ENCODE measurements around the gene KCNAB2.

Gene KCNAB2

DNA sequence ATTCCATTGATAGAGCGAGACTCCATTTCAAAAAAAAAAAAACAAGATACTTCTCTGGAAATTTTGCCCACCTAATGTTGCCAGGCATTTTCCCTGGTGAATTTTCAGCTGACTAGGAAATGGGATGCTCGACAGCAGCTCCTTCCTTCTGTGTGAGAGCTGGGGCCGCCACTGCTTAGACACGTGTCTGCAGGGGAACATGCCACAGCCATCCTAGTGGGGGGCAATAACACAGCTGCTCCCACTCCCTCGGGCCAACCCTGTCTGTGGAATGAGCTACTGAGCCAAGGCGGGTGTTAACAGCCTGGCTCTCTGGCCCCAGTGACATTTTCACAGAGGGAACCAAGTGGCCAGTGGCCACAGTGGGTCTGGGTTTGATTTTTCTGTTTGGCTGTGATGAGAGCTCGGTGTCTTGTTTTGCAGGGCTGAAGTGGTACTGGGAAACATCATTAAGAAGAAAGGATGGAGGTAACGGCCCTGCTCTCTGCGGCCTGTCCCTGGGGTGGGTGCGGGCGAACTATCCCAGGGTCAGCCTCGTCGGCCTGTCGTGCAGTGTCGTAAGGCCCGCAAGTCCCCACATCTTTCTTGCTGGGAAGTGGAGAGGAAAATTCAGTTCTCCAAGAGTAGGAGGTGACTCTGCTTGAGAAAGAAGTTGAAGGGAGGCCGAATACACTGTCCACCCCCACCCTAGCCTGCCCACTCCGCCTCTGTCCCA lies 39.2 kb downstream of the KCNAB2 start:
- FAIRE-seq = no peak

DNA sequence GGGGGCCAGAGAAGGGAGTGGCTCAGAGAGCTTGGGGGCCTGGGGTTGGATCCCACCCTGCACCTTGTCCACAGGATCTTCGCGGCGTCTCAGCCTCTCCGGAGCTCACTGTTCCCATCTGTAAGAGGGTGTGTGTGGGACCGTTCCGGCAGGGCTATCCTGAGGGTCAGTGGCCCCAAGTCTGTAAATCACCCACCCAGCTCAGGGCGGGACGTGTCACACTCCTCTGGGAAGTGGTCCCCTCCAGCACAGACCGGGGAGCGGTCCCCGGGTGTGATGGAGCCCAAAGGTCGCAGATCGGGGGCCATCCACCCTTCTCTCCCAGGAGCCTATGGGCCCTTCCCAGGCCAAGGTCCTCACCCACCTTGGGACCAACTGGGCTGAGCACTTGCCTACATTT lies 40.0 kb downstream of the KCNAB2 start:
- no peak for FAIRE-seq

DNA sequence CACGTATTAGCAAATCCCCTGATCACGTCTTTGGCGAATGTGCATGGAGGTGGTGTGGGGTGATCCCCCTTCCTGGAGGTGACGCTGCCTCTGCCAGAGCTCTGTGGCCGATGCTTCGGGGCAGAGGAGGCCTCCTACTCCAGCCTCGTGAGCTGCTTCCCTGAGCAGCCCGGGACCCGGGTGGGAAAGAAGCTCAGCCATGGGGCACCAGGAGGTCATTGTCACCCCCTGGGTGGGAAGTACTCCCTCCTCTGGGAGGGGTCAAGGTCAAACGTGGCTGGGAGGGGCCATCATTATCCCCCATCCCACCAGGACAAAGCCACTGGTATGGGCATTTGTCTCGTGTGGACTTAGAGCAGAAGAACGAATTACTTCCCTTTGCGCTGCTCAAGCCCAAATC lies 40.7 kb downstream of the KCNAB2 start:
- no peak for FAIRE-seq

DNA sequence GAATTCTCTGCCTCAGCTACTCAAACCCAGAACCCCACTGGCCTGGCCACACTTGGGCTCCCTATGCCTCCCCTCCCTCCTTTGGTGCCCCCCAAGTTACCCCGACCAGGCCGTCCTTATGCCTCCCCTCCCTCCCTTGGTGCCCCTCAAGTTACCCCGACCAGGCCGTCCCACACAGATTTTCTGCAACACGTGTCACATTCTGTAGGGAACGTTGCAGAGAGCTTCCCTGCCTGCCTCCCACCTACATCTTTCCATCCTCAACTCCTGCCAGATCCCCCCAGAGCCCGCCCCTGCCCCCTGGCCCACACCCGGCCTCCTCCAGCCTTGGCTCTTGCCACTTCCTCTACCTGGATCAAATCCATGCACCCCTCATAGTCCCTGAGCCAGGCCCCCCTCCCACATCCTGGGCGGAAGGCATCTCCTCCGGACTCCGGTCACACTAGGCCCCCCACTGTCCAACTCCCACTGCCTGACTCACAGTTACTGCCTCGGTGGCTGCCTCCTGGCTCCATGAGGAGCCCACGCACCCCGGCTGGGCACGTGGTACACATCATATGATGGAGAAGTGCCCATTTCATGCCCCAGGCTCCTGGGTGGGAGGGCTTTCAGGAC lies 41.2 kb downstream of the KCNAB2 start:
- FAIRE-seq = no peak

DNA sequence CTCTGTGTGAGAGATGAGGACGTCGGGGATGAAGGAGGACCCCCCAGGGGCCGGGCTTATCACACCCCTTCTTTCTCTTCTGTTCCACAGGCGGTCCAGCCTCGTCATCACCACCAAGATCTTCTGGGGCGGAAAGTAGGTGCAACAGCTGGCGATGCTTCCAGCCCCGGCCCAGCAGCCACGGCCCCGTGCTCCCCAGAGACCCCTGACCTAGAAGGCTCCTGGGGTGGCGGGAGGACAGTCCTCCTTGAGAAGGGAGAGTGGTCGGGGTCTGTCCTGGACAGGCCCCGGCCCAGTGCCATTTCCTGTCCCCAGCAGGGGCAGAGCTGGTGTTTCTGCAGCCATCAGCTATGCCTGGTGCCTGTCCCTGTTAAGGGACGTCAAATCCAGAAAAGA lies 41.7 kb downstream of the KCNAB2 start:
- no peak for FAIRE-seq

DNA sequence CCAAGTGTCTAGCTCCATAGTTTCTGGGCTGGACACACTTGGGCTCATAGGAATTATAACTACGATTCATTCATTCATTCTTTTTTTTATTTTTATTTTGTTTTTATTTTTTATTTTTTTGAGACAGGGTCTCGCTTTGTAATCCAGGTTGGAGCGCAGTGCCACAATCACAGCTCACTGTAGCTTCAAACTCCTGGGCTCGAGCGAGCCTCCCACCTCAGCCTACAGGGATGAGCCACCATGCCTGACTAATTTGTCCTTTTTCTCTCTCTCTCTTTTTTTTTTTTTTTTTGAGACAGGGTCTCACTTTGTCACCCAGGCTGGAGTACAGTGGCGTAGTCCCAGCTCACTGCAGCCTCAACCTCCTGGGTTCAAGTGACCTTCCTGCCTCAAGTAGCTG lies 42.3 kb downstream of the KCNAB2 start:
- FAIRE-seq = no peak

DNA sequence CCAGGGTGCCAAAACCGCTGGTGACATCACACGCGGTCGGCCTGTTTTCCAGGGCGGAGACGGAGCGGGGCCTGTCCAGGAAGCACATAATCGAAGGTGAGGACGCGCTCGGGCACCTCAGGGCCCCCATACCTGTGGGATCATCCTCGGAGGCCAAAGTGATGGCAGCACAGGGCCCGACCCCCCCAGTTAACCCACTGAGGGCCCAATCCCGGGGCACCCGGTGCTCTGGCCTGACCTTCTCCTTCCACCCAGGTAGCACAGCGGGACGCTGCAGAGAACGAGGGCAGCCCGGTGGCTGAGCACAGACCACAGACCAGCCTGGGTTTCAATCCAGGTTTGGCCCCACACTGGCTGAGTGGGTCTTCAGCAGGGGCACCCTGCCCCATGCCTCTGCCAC lies 43.3 kb downstream of the KCNAB2 start:
- FAIRE-seq = no peak

DNA sequence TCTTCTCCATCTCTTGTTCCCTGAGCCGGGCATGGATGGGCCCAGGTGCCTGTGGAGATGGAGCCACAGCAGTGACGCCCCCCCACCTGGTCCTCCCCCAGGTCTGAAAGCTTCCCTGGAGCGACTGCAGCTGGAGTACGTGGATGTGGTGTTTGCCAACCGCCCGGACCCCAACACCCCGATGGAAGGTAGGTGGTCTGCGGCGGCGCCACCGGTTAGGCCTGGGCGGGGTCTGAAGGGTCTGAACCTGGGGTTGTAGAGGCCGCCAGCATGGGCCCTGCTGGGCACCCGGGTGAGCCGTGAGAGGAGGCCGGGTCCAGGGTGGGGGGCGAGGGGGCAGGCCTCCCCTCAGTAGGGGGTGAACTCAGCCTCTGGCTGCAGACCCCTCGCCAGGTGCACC lies 44.6 kb downstream of the KCNAB2 start:
- FAIRE-seq = no peak

DNA sequence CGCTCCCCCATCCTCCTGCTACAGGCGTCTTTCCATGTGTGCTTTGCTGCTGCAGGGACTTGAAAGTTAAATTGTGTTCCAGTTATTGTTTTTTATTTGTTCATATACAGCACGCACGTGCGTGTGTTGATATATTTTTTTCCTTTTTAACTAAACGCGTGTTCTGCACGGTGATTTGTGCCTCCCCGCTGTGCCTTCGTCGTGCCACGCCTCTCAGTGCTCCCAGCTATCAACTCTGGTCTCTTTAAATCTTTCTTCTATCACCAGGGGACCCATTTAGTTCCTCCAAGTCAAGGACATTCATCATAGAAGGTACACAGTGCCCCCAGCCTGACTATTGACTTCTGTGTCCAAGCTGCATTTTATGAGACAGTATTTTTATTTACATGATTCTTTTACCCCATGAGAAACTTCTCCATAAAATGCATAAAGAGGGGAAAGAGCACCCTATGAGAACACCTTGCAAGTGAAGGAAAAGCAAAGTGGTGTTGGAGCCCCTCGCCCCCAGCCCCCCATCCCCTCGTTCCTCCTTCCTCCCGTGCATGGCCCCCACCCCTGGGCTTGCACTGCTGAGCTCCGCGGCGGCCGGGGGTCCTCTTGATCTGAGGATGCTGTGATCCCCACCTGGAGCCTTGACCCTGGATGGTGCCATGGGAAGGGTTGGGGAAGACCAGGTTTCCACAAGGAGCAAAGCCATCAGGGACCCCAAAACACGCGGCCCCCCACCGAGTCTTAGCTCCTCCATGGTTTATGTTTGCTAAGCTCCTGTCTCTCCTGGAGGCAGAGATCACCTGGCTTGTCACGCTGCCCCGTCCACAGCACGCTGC lies 45.5 kb downstream of the KCNAB2 start:
- no peak for FAIRE-seq

DNA sequence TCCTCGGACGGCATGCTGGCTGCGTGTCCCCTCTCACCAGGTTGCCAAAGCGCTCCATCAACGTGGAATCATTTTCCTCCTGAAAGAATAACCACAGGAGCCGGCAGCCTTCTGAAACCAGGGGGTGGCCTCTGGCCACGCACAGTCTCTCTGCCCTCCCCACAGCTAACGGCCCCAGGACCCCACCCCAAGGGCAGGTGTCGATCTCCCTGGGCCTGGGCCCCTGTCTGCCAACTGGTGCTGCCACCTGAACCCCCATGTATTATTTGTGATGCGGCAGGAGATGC lies 46.1 kb downstream of the KCNAB2 start:
- FAIRE-seq = no peak

DNA sequence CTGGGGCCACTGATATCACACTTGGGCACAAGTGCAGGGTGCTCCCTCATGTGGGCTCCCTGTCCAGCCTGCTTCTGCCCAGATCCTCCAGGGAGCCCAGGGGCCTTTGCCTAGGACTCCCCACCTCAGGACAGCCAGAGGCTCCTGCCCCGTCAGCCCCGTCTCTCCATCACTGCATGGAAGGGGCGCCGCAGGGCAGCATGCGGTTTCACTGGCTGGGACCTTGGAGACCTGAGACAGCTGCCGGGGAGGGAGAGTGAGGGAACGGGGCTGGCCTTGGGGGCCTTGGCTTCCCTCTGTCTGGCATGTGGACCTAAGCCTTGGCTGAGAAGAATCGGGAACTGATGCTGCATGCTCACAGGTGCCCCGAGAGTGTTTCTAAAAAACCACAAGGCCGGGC lies 46.5 kb downstream of the KCNAB2 start:
- no peak for FAIRE-seq

DNA sequence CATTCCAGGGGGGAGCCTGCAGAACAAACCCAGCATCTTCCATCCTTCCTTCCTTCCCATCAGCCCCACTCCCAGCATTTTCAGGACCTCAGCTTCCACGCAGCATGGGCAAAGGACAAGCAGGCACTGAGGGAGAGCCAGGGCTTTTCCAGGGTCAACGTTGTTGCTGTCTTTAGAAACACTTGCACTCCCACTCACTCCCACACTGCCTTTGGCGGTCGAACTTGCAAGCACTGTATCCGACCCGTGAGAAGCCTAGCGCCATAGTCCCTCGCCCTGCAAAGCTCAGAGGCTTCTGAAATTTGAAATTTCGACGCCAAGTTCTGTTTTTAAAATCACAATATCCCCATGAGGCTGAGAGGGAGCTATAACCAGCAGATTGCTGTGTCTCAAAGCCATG lies 47.4 kb downstream of the KCNAB2 start:
- FAIRE-seq = no peak

DNA sequence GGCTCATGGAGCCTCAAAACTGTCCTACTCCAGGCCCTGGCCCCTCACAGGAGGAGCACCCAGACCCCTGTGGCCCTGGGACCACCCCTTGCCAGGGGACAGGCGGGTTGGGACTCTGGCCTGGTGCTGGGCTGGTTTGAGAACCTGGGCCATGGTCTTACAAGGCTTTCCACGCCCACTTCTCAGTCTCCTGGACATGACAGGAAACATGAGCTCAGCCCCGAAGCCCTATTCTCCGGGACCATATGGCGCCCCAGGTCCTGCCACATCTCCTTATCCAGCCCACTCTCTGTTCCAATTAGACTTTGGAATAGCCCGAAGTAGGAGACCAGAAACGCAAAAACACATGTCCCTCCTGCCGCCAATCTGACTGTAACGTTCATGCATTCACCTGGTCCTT lies 47.9 kb downstream of the KCNAB2 start:
- no peak for FAIRE-seq

DNA sequence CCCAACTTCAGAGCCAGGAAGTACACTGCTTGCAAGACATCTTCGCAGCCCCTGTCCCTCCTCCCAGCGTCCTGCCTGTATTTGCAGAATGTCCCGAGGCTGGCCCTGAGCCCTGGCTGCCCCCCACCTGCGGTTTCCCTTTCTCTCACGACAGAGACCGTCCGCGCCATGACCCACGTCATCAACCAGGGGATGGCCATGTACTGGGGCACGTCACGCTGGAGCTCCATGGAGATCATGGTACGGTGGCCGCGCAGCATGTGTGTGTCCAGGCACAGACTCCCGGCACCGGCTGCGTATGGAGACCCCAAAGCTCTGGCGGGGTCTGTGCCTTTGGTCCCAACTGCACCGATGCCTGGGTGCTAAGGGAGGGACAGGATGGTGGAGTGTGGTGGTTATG lies 48.6 kb downstream of the KCNAB2 start:
- no peak for FAIRE-seq

DNA sequence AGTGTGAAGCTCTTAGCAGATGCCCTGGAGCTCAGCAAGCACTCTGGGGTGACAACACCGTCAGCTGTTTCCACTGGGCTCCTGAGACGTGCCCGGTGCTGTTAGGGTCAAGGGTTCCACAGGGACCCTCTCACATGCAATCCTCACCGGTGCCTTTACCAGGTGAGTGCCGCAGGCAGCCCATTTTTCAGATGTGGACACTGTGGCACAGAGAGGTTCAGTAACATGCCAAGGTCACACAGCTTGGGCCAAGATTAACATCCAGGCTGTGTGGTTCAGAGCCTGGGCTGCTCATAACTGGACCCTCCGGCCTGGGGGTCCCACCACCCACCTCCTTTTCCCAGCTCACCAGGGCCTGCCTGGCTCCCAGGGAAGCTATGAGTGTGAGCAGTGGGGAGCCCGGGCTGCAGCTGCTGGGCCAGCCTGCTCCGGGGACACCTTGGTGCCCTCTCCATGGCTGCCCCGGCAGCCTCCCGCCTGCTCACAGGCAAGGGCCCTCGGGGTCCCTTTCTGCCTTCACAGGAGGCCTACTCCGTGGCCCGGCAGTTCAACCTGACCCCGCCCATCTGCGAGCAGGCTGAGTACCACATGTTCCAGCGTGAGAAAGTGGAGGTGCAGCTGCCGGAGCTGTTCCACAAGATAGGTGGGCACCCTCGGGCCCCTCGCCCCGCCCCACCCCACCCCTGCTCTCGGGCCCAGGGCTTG lies 49.3 kb downstream of the KCNAB2 start:
- FAIRE-seq = no peak

DNA sequence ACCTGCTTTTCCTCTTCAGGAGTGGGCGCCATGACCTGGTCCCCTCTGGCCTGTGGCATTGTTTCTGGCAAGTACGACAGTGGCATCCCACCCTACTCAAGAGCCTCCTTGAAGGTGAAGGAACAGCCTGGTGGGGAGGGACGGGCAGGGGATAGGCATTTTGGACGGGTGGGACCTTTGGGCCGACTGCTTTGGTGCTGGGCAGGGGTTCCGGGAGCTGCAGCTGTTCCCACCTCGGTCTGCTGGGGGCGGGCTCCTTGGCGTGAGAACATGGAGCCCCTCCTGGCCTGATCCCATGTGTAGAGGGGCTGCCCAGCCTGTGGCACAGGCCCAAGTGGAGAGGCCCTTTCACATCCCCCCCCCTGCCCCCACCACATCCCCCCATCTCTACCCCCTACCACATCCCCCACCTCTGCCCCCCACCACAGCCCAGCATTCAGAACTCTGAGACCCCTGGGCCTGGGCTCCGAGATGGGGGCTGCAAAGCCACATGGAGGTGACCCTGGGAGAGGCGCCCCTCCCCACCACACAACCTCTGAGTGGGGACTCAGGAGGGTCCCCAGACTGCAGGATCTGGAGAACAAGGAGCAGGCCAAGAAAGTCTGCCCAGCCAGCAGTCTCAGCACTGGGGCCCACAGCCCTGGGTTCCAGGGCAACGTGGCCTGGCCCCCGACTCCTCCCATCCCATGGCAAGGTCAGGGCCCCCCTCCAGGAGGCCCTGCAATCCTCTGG lies 50.0 kb downstream of the KCNAB2 start:
- FAIRE-seq = no peak

DNA sequence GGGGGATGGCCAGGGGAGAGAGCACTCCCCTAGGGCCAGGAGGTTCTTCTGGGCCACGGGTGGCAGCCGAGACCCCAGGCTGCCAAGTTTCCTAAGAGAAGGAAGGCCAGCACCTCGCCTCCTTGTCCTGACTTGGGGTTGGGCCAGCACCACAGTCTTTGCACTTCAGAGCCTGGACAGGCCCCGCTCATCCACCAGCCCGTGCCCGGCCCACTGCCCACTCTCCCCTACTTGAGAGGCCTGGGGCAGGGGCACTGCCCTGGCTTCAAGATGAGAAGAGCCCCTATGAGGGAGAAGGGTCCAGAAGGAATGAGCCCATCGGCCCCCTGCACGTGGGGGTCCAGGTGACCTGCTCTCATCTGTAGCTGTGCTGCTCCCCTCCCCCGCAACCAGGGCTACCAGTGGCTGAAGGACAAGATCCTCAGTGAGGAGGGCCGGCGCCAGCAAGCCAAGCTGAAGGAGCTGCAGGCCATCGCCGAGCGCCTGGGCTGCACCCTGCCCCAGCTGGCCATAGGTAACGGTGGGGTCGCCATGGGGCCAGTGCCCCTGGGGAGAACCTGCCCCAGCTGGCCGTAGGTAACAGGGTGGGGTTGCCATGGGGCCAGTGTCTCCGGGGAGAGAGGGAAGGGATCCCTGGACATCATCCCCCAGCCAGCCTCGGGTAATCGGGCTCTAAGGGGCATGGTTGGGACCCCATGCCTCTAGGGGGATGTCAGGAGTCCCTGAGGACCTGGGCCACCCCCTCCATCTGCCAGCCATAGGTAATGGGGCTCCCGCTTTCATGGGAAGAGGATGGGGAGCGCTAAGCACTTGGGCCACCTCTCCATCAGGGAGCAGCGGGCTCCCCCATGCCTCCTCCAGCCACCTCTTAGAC lies 50.8 kb downstream of the KCNAB2 start:
- no peak for FAIRE-seq

DNA sequence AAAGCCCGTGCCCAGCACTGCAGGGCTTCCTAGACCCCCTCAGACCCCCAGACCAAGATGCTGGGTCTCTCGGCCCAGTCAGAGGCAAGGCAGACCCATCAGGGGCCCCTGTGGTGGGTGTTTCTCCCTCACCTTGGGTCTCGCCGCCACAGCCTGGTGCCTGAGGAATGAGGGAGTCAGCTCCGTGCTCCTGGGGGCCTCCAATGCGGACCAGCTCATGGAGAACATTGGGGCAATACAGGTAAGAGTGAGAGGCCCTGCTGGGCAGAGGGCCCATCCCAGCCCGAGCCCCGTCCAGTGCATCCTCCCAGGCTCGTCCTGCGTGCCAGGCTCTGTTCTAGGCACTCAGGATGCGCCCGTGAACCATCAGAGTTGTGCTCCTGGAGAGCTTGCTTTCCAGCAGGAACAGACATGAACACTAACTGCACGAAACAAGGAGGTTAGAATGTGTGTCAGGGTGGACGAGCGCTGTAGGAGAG lies 51.5 kb downstream of the KCNAB2 start:
- FAIRE-seq = no peak

DNA sequence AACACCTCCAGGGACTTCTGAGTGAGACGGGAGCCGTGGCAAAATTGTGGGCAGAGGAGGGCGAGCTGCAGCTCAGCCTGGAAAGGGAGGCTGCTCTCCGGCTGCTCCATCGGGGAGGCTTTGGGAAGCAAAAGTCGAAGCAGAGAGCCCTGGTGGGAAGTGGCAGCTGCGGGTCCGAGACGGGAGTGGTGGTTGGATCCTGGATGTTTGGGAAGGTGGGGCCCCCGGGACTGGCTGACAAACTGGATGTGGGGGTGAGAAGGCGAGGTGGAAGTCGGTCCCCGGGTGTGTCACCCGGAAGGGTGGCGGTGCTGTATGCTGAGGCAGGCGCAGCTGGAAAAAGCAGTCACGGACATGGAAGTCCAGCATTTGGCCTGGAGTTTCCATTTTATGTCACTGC lies 52.1 kb downstream of the KCNAB2 start:
- FAIRE-seq = no peak

DNA sequence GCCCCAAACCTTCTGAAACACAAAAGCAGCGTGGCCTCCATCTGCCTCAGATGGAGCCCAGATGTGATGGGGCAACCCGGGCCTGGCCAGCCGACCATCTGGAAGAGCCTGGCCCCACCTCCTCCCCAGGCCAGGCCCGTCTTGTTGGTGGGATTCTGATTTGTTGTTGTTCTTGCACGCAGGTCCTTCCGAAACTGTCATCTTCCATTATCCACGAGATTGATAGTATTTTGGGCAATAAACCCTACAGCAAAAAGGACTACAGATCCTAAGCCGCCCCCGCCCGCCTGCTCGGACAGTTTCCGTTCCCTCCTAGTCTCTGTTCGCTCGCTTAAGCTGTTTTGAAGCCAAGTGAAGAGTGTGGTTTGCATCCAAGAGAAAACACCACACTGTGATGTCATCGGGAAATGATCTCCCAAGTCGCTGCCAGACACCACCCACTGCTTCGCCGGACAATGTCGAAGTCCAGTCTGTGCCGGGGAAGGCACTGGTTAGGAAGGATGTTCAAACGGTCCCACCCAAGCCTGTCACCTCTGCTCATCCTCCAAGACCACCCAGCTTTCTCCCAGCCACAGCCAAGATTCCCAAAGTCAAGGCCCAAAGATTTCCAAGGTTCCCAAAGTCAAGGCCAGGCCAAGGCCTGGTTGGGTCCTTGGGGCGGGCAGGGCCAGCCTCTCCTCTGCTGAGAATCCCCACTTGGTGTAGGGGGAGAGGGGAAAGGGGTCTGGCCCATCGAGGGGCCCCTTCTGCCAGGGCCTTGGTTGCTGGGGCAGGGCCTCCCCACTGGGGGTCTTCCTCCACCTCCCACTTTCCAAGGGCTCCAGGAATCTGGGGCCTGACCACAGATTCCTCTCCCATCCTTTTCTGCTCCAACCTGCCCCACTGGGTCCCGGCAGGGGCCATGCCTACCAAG lies 52.9 kb downstream of the KCNAB2 start:
- FAIRE-seq = no peak

DNA sequence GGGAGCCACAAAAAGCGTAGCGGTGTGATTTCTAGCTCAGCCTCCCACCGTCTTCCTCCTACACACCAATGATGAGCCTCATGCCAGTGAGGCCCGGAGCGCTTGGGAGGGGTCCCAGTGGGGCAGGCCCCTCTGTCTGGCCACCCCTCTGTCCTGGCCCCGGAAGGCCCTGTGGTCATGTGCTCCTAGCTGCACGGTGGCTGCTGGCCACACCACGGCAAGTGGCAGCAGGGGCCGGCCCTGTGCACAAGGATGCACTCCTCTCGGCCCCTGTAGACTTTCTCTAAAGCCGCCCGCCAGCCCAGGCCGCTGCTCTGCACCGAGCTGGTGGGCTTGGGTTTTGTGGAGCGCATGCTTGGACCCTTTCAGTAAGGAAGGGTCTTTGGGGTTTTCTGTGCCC lies 53.6 kb downstream of the KCNAB2 start:
- no peak for FAIRE-seq

Measured in colon (tissue), 2 donors.